Measurements from ENCODE around the gene CYB561.
A peak's percentile ranks its signal among the peaks of the same experiment; 100 is the strongest.

CYB561 gene

GRCh38 chr17:63425483-63425882 is 20.6 kb downstream of the CYB561 start:
- CTCF ChIA-PET, result interaction anchor here (0.6 to 4.6 kb wide), 25 partner anchors 10 to 1389 kb away, joined by 3 to 60 read pairs (median 4); partner anchors contain the start of genes ACE and CYB561
- H3K27ac ChIP-seq, result peak overlapping the region; percentile 22
- peak; percentile 59 for DNase-seq (ENCODE audit: low spot score)
- POLR2A ChIA-PET (ENCODE audit: low non-redundant PET), result no interaction called here
- TF ChIP-seq CTCF (conservative IDR thresholded peaks at IDR 0.05; ENCODE audit: low read depth), result peak; percentile 98

GRCh38 chr17:63423963-63424362 is 22.1 kb downstream of the CYB561 start:
- no peak for DNase-seq (ENCODE audit: low spot score)
- CTCF ChIA-PET, result interaction anchor here (0.6 to 4.6 kb wide), 3 partner anchors 11 to 279 kb away, joined by 3 to 60 read pairs (median 29); partner anchors contain the start of gene ACE
- POLR2A ChIA-PET (ENCODE audit: low non-redundant PET), result no interaction called here
- no peak for TF ChIP-seq CTCF (conservative IDR thresholded peaks at IDR 0.05; ENCODE audit: low read depth)
- H3K27ac ChIP-seq, result peak overlapping the region; percentile 61

- POLR2A ChIA-PET (ENCODE audit: low non-redundant PET), result no interaction called here
- no peak for TF ChIP-seq CTCF (conservative IDR thresholded peaks at IDR 0.05; ENCODE audit: low read depth)
- CTCF ChIA-PET, result interaction anchor here (0.6 to 4.6 kb wide), 3 partner anchors 12 to 279 kb away, joined by 3 to 60 read pairs (median 29); partner anchors contain the start of gene ACE
- DNase-seq (ENCODE audit: low spot score), result no peak
- peak overlapping the region; percentile 61 for H3K27ac ChIP-seq
Observed at GRCh38 chr17:63423251-63423950, 22.7 kb downstream of the CYB561 start.

DNA sequence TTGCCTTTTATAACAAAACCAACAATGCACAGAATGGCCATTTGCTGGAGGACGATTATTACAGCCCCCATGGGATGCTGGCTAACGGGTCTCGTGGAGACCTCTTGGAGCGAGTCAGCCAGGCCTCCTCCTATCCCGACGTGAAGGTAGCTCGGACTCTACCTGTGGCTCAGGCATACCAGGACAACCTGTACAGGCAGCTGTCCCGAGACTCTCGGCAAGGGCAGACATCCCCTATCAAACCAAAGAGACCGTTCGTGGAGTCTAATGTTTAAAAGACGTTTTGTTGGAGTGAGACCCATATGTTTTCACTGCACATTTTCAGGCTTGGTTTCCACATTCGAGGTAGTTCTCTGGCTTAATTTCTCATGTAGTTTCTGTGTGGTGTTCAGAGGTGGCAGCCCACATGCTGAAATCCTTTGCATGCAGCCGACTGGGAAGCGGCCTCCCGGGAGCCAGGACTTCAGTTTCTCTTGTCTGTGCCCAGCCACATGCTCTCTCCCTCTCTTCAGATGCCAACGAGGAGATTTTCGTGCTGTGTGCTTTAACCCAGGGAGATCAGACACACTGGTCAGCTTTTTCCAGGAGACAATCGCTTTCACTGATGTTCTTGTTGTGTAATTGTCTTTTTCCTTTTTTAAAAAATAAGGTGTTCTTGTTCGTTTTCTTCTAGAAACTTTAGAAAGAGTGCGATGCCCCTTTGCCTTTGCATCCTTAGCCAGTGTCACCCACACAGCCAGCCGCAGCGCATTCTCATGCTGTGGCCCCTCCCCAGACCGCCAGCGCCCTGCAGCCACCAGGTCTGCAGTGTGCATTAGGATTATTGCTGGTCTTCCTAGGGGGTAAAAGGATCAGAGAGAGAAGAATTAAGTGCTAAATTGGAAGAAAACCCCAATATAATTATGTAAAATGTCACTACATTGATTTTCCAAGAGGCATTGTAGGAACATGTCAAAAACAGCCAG is 24.1 kb downstream of the CYB561 start:
- ChIA-PET POLR2A (ENCODE audit: low non-redundant PET) (no interaction called here), CTCF (no interaction called here)
- H3K27ac ChIP-seq, result peak overlapping the region; percentile 2; the same call in 1 of the 2 replicates
- no peak for TF ChIP-seq CTCF (conservative IDR thresholded peaks at IDR 0.05; ENCODE audit: low read depth)
- DNase-seq (ENCODE audit: low spot score), result no peak

DNA sequence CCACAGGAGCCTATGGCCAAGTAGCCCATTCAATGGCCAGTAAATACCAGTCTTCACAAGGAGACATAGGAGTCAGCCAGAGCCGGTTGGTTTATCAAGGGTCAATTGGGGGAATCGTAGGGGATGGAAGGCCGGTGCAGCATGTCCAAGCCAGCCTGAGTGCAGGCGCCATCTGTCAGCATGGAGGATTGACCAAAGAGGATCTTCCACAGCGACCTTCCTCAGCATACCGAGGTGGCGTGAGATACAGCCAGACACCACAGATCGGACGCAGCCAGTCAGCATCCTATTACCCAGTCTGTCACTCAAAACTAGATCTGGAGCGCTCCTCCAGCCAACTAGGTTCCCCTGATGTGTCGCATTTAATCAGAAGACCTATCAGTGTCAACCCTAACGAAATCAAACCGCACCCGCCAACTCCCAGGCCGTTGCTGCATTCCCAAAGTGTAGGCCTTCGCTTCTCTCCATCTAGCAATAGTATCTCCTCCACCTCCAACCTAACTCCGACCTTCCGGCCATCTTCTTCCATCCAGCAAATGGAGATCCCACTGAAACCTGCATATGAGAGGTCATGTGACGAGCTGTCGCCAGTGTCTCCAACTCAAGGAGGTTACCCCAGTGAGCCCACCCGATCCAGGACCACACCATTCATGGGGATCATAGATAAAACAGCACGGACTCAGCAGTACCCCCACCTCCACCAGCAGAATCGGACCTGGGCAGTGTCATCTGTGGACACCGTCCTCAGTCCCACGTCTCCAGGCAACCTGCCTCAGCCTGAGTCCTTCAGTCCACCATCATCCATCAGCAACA is 25.0 kb downstream of the CYB561 start:
- POLR2A ChIA-PET (ENCODE audit: low non-redundant PET), result no interaction called here
- DNase-seq (ENCODE audit: low spot score), result no peak
- CTCF ChIA-PET, result no interaction called here
- peak overlapping the region; percentile 6; the same call in 1 of the 2 replicates for H3K27ac ChIP-seq
- no peak for TF ChIP-seq CTCF (conservative IDR thresholded peaks at IDR 0.05; ENCODE audit: low read depth)

Data from RWPE1 (cell line).